GM08714 (cell line): ENCODE results near the gene TFPT.

Source experiments
- H3K4me3 ChIP-seq: fragments of 200-500 bp; sonication (Bioruptor generic); 2 replicates; pipeline ENCODE4 v1.5.1; 2014; ENCODE audit warnings: mild to moderate bottlenecking, low read length, inconsistent platforms
- ZNF274 ChIP-seq: IDR thresholded peaks from 2 replicates; pipeline ENCODE4 v1.6.1; 2012; ENCODE audit warnings: mild to moderate bottlenecking, low read depth, low read length

The TFPT gene

DNA sequence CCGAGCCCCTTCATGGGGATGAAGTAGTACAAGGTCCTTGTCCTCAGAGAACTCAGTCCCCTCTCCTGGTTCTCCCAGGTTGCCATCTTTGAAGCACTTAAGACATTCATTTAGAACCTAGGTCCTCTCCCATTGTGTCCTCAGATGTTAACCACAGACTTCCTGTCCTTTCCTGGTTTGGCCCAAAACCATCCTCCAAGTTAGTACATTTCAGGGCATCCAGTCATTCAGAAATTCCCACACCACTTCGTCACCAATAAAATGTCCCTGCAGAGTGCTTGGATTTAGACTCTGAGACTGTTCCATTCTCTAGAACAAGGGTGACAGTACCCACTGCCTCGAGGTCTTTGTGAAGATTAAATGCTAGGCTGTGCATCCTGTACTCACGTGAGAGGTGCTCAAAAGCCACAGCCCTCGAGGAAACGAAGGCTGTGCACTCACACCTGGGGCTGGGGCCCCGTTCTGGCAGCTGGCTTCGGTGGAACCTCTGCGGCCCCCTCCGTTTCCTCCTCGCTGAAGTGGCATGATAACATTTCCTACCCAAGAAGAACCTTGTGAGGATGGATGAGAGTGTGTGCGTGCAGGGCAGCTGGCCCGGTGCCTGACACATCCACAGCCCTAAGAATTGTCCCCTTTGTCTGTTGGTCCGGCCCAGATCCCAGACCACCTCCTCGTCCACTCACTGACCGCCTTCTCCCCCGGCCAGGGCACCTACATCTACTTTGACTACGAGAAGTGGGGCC, 39.3 kb upstream of the TFPT start:
- no peak for TF ChIP-seq ZNF274
- H3K4me3 ChIP-seq = no peak overlapping the region

DNA sequence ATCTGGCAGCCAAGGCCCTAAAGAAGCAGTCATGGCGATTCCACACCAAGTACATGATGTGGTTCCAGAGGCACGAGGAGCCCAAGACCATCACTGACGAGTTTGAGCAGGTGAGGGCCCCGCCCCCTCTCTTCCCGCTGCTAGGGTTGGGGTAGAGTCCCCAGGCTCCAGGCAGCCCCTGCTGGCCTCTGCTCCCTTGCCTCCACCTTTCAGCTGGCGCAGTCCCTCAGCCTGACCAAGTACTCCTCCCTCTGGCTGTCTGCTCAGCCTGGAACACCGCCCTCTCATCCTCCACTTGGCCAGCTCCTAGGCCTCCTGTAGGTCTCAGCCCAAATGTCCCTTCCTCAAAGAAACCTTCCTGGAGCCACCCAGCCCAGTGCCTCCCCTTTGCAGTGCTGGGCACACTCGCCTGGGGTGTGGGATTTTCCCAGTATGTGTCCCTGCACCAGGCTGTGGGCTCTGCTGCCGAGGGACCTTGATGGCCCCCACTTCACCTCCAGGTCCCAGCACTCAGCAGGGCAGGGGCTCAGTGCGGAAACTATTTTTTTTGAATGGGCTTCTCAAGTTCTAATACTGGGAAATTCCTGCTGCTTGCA, 38.4 kb upstream of the TFPT start:
- no peak overlapping the region for H3K4me3 ChIP-seq
- no peak for TF ChIP-seq ZNF274

DNA sequence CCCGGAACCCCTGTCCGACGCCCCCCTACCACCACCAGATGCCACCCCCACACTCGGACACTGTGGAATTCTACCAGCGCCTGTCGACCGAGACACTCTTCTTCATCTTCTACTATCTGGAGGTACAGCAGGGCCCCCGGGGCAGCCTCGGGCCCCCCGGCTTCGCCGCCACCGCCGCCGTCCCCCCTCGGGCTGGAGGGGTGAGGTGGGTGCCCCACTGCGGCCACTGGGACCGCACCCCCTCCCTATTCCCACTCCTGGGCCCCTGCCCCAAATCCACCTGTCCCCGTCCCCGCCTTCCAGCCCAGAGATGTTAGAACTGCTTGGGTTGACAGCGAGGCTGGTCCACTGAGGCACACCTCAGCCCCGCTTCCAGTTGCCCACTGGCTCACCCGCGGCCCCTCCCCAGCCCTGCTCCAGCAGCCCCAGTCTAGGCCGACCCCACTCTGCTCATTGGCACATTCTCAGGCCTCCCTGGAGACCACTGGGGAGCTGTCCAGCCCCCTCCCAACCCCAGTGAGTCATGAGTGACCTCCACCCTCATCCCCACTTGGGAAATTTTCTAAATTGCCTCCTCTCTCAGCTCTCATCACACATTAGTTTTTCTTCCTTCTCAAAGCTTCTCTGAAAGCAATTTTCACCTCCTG, 37.5 kb upstream of the TFPT start:
- TF ChIP-seq ZNF274 = no peak

DNA sequence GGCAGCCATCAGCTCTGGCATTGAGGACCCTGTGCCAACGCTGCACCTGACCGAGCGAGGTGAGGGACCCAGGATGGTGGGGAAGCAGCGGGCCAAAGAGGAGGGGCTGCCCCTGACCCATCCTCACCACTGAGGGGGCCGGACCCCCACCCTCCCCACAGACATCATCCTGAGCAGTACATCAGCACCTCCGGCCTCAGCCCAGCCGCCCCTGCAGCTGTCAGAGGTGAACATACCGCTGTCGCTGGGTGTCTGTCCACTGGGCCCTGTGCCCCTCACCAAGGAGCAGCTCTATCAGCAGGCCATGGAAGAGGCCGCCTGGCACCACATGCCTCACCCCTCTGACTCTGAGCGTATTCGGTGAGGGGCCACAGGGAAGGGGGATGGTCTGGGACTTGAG, 36.8 kb upstream of the TFPT start:
- TF ChIP-seq ZNF274 = no peak

More for the DNA sequence above, 37.5 kb upstream of the TFPT start:
- H3K4me3 ChIP-seq = no peak overlapping the region

DNA sequence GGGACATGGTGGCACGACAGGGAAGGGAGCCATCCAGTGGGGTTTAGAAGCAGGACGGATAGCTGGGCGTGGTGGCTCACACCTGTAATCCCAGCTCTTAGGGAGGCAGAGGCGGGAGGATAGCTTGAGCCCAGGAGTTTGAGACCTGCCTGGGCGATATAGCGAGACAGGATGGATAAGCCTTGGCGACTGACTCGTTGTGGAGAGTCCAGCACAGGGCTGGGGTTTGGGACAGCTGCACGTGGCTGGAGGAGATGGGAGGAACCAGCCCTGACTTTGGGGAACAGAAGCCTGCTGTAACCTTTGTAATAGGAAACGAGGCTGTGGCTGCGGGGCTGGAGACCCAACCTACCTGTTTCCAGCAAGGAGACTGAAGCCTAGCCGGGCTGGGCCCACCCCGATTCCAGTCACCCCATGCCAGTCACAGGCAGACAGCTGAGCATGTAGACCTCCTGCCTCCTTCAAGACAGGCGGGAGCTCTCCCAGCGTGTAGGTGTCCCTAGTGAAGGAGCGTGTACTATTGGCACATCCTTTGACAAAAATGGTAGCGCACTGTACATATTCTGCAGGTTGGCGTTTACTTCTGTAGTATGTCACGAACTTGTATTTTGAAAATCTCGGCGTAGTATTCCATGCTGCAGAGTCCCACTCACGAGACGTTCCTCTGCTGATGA, 36.0 kb upstream of the TFPT start:
- TF ChIP-seq ZNF274 = no peak

More for the DNA sequence above, 36.8 kb upstream of the TFPT start:
- no peak overlapping the region for H3K4me3 ChIP-seq

DNA sequence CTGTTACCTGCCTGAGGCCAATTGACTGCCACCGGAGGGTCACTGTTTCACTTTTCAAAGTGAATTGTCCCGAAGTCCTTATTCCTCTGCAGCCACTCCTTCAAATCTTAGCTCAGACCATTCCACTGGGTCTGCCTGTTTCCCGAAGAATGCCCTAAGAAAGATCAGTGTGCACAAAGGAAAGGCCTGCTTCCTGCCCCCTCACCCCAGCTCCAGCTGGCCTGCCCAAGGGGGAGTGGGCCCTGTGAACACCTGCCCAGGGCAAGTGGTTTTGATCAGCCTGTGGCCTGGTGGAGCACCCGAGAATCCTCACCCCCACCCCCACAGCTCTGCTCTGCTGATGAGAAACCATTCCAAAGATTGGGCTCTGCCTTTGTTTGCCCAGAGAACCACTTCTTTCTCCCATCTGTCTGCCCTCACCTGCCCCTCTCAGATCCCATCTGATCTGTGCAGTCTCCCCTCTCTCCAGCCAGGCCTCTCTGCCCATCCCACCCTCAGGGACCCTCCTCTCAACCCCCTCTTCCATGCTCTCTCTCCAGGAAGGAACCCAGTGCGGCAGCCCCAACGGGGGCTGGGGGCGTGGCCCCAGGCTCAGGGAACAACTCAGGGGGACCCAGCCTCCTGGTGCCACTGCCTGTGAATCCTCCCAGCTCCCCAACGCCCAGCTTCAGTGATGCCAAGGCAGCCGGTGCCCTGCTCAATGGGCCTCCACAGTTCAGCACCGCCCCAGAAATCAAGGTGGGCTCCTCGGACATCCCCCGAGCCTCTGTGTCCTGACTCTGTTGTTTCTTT, 33.8 kb upstream of the TFPT start:
- no peak for TF ChIP-seq ZNF274
- H3K4me3 ChIP-seq = no peak overlapping the region

More for the DNA sequence above, 36.0 kb upstream of the TFPT start:
- no peak overlapping the region for H3K4me3 ChIP-seq

DNA sequence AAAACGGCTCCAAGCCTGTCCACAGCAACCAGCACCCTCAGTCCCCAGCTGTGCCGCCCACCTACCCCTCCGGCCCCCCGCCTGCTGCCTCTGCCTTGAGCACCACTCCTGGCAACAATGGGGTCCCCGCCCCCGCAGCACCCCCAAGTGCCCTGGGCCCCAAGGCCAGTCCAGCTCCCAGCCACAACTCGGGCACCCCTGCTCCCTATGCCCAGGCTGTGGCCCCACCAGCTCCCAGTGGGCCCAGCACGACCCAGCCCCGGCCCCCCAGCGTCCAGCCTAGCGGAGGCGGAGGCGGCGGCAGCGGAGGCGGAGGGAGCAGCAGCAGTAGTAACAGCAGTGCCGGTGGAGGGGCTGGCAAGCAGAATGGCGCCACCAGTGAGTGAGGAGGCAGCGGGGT, 32.7 kb upstream of the TFPT start:
- no peak for TF ChIP-seq ZNF274
- H3K4me3 ChIP-seq = no peak overlapping the region

DNA sequence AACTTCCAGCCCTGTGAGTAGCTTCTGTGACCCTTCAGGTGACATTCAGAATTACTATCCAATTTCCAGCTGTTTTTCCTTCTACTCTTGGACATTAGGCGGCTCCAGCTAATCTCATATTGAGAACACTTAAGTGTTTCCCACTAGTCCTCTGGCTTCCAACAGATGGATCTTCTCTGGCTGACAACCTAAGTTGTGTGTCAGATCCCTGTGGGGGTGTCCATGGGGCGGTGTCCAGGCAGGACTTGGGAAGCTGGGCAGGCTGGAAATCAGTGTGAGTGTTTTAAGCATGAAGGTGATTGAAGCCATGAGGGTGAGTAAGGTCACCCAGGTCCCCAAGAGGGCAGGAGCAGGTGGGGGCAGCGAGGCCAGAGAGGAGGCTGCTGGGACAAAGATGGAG, 32.2 kb upstream of the TFPT start:
- TF ChIP-seq ZNF274 = no peak
- H3K4me3 ChIP-seq = no peak overlapping the region

DNA sequence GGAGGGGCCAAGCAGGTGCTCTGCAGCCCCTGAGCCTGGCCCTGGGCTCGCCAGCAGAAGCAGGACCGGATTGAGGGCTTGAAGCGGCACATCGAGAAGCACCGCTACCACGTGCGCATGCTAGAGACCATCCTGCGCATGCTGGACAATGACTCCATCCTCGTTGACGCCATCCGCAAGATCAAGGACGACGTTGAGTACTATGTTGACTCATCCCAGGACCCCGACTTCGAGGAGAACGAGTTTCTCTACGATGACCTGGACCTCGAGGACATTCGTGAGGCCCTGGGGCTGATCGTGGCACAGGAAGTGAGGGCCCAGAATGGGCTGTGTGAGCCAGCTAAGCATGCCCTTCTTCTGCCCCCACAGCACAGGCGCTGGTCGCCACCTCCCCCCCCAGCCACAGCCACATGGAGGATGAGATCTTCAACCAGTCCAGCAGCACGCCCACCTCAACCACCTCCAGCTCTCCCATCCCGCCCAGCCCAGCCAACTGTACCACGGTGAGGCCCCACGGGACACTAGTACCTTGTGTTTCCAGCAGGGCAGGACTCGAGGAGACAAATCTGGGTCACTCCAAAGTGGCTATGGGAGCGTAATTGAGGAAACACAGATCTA, 30.2 kb upstream of the TFPT start:
- no peak overlapping the region for H3K4me3 ChIP-seq
- no peak for TF ChIP-seq ZNF274

DNA sequence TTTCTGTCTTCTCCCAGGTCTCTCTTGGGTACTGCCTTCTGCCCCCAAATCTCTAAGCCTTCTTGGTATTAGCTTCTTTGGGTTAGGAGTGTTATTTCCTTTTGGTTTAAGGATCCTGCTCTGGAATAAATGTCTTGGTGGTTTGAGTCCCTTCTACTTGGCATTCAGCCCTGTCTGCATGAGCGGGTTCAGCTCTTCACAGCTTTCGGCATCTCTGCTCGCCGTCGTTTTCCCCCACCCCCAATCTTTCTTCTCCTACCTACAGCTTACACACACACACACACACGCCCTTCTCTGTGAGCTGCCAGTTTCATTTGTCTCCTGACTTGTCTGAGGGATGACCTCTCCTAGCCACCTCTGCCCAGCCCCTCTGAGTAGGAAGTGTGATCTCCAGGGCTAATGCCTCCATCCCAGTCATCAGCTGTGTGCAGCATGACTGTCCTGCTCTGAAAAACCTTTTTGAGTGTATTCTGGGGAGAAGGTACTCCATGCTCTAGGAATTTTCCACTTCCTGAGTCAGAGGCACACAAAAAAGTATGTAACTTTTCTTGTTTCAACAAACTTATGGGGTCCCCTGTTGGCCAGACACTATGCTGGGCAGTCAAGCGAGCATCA, 26.8 kb upstream of the TFPT start:
- H3K4me3 ChIP-seq = no peak overlapping the region
- TF ChIP-seq ZNF274 = no peak

DNA sequence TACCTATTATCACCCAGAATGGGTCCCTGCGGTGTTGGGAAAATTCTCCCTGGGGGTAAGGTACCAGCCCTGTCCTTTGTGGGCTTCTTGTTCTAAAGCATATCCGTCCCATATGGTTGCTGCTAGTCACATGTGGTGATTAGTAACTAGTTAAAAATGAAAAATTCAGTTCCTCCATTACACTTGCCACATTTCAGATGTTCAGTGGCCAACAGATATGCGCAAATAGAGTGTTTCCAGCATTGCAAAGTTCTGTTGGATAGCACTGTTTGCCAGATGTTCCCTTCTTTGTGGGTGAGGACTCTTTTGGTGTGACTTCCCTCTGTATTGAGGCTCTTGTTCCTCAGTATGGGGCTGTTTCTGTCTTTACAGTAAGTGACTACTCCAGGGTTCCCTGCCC, 25.9 kb upstream of the TFPT start:
- H3K4me3 ChIP-seq = no peak overlapping the region
- no peak for TF ChIP-seq ZNF274

DNA sequence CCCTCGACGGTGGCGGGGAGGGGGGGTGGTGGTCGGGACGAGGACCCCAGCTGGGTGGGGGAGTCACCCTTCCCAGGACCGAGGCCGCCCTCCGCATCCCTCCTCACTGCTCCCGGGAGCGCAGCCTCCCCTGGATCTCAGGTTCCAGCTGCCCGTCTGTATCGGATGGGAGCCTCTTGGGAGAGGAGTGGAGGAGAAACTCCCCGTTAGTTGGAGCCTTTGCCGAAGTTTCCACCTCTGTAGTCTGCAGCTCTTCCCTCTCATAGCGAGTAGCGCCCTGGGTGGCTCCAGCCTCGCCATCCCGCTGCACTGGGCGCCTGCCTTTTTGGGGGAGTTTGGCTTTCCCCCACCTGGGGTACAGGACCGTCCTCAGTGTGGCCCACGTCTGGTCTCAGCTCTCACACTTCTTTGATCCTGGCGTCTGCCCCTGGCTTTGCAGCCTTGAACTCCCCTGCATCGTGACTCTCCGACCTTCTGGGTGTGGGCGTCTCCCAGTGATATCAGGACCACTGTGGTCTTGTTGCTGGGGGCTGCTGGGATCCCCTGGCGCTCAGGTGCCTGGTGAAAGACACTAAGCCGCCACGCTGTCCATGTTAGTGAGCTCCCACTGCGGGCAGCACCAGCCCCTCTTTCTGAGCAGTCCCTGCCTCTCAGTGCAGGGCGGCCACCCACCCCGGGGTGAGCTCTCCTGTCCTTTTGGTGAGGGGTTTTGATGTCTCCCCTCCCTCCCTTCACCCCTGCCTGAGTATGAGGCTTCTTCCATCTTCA, 23.2 kb upstream of the TFPT start:
- H3K4me3 ChIP-seq = peak overlapping the region; percentile 79
- no peak for TF ChIP-seq ZNF274
